GM18499 (cell line): ENCODE measurements around the gene THSD7B.
"Not testable (repeated sequence)": the region's sequence is repeated elsewhere in the genome, so short reads cannot be mapped to it uniquely, and the experiment has no call there.

Experiments used
- ATAC-seq: cut with Tn5 transposase; IDR thresholded peaks from one replicate; pipeline ENCODE4 v1.9.1; 2021; ENCODE audit warnings: moderate number of reproducible peaks; ENCODE audit not compliant: insufficient read depth, unreplicated experiment

THSD7B gene

GRCh38 chr2:137020452-137021196, 255.3 kb downstream of the THSD7B start:
- ATAC-seq, result no peak

GRCh38 chr2:137021763-137022162, 256.4 kb downstream of the THSD7B start:
- ATAC-seq, result no peak

- no peak for ATAC-seq
These were observed 257.9 kb downstream of the THSD7B start for GRCh38 chr2:137023205-137023604.

GRCh38 chr2:137031731-137032130, 266.4 kb downstream of the THSD7B start:
- ATAC-seq, result no peak

GRCh38 chr2:137036619-137037018, 271.3 kb downstream of the THSD7B start:
- ATAC-seq, result no peak

GRCh38 chr2:137039482-137040152, 274.3 kb downstream of the THSD7B start:
- no peak for ATAC-seq

- ATAC-seq, result no peak
These were observed 282.0 kb downstream of the THSD7B start for GRCh38 chr2:137047369-137047768.

GRCh38 chr2:137048455-137048854, 283.1 kb downstream of the THSD7B start:
- ATAC-seq, result no peak

GRCh38 chr2:137049518-137049917, 284.2 kb downstream of the THSD7B start:
- no peak for ATAC-seq

GRCh38 chr2:137050949-137051348, 285.6 kb downstream of the THSD7B start:
- no peak for ATAC-seq

- no peak for ATAC-seq
These were observed 286.5 kb downstream of the THSD7B start for GRCh38 chr2:137051778-137052398.

- no peak for ATAC-seq
These were observed 291.4 kb downstream of the THSD7B start for GRCh38 chr2:137056704-137057103.

- ATAC-seq, result not testable (repeated sequence)
These were observed 310.9 kb downstream of the THSD7B start for GRCh38 chr2:137076111-137076765.

- no peak for ATAC-seq
These were observed 326.4 kb downstream of the THSD7B start for GRCh38 chr2:137091704-137092103.

GRCh38 chr2:137093116-137093515, 327.8 kb downstream of the THSD7B start:
- ATAC-seq, result no peak

GRCh38 chr2:137096187-137096586, 330.8 kb downstream of the THSD7B start:
- no peak for ATAC-seq

- ATAC-seq, result no peak
These were observed 331.3 kb downstream of the THSD7B start for GRCh38 chr2:137096693-137097092.

GRCh38 chr2:137101814-137102213, 336.5 kb downstream of the THSD7B start:
- not testable (repeated sequence) for ATAC-seq

GRCh38 chr2:137107904-137108303, 342.6 kb downstream of the THSD7B start:
- no peak for ATAC-seq

GRCh38 chr2:137111896-137112295, 346.6 kb downstream of the THSD7B start:
- no peak for ATAC-seq
